Measurements from ENCODE around the gene FAM111A.

The FAM111A gene

DNA sequence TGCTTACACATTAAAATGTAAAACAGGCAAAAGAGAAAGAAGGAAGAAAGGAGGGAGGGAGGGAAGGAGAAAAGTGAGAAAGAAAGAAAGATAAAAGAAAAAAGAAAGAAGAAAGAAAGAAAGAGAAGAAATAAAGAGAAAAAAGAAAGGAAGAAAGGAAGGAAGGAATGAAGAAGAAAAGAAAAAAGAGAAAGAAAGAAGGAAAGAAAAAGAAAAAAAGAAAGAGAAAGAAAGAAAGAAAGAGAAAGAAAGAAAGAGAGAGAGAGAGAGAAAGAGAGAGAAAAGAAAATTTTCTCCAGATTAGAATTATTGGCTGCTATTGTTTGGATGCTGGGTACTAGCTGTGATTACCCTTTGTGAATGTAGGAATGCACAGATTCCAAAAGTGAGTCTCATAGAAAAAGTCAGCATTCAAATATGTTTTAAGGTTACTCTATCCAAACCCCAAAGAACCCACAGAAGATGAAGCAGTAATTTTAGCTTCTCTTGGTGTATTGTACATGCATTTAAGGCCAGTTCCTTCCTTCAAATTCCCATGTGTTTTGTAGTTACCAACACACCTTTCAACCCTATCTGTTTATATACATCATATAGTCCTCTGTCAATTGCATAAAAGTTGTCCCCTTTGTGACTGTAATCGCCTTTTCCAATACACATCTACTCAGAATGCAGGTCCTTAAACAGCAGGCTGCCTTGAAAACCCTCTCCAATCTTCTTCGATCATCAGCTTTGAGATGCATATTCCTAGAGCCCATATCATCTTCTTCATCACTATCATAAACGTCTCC is 789 bp upstream of the FAM111A start:
- DNase-seq (ENCODE audit: low spot score) = peak; percentile 18

DNA sequence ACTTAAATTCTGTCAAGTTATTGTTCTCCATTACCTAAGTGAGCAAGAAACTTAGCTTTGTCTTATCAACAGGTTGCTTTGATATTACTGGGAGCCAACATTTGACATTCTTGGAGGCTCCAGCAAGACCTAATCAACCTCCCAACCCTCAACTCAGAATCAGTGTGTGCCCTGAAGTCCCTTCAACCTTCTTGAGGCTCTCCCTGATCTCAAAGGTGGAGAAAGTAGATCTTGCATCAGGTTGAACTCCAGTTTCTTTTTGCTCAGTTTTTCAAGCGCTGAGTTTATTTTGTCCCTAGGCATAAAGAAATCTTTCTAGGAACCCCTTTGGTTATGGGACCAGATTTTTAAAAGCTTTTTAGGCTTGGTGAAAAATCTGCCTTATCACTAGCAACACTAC is 1.4 kb downstream of the FAM111A start:
- DNase-seq (ENCODE audit: low spot score) = peak; percentile 19

DNA sequence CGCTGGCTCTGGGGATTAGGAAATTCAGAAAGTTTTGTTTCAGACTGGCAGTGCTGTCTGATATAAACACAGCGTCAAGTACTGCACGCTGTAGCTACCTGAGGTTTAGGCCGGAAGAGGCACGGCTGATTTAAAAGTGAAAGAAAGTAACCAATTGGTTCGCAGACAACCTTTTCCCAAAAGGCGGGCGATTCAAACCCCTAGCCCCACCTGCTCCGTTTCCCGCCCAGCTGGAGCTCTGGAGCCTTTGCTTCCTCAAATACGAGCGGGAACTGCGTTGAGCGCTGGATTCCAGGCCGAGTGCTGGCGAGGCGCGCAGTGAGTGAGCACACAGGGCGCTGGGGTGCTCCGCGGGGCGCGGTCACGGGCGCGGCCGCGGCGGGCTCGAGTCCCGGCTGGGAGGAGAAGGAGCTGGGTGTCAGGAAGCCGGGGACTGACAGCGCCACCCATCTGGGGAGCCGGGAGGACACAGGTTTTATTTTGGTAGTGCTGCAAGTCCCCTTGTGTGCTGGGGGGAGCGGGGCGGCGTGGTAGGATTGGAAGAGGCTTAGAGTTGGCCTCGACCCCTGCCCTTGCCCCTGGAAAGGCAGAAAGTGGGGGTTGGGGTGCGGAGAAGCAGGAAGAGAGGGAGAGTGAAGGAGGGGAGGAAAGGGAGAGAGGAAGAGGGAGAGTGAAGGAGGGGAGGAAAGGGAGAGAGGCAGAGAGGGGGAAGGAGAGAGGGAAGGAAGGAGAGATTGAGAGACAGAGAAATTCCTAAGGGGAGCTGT is 2.1 kb downstream of the FAM111A start:
- peak; percentile 66 for DNase-seq (ENCODE audit: low spot score)

DNA sequence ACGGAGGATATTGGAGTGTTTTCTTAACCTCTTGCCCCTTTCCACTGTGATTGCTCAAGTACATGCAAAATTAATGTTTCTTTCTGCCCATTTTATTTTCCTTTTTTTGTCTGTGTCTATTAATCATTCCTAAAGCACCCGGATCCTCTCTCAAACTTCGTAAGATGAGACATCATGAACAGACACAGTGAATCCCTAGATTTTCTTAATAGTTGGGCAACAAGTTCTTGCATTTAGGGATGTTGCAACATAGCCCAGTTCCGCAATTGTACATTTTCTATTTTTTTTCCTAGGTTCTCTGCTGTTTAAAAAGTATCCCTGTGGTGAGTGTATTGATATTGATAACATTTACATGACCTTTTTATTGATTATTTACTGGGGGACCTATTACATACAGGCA is 2.9 kb downstream of the FAM111A start:
- DNase-seq (ENCODE audit: low spot score) = no peak

DNA sequence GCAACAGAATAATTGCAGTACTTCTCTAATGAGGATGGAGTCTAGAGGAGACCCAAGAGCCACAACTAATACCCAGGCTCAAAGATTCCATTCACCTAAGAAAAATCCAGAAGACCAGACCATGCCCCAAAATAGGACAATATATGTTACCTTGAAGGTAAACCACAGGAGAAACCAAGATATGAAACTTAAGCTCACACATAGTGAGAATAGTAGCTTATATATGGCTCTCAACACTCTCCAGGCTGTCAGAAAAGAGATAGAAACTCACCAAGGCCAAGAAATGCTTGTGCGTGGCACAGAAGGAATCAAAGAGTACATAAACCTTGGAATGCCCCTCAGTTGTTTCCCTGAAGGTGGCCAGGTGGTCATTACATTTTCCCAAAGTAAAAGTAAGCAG is 9.1 kb downstream of the FAM111A start:
- no peak for DNase-seq (ENCODE audit: low spot score)

DNA sequence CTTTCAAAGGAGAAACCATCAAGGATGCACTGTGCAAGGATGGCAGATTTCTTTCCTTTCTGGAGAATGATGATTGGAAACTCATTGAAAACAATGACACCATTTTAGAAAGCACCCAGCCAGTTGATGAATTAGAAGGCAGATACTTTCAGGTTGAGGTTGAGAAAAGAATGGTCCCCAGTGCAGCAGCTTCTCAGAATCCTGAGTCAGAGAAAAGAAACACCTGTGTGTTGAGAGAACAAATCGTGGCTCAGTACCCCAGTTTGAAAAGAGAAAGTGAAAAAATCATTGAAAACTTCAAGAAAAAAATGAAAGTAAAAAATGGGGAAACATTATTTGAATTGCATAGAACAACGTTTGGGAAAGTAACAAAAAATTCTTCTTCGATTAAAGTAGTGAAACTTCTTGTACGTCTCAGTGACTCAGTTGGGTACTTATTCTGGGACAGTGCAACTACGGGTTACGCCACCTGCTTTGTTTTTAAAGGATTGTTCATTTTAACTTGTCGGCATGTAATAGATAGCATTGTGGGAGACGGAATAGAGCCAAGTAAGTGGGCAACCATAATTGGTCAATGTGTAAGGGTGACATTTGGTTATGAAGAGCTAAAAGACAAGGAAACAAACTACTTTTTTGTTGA is 9.8 kb downstream of the FAM111A start:
- DNase-seq (ENCODE audit: low spot score) = no peak

DNA sequence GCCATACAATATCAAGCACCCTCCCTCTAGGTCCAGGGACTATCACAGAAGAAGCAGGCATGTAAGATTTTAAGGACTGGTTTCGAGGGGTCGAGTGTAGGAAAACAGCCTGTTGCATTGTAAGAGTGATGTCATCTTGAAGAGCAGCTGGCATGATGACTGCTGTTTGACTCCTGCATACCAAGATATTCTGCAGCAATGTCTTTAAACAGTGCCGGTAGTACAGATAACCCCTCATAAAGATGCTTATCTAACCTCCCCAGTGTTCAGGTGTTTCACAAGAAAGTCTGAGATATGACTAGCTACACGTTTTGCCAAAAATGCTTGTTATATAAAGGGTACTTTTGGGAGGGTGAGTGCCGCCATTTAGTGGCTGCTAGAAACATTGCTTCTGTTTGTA is 12.0 kb downstream of the FAM111A start:
- no peak for DNase-seq (ENCODE audit: low spot score)

DNA sequence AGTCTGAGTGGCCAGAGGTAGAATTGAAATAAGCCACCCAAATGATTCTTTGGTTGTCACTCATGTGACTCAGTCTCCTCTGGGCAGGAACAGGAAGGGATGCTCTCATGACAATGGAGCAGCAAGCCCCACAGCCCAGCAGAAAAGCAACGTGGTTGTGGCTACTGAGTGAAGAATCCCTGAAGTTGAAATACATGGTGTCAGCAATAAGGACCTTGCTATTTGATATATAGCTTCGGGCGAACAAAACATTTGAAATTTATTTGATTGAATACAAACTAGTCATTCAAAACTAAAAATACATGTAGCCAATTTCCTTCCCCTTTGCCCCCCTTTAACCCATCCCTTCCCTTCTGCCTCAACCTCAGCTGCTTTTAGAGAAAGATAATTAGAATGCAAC is 14.8 kb downstream of the FAM111A start:
- no peak for DNase-seq (ENCODE audit: low spot score)

DNA sequence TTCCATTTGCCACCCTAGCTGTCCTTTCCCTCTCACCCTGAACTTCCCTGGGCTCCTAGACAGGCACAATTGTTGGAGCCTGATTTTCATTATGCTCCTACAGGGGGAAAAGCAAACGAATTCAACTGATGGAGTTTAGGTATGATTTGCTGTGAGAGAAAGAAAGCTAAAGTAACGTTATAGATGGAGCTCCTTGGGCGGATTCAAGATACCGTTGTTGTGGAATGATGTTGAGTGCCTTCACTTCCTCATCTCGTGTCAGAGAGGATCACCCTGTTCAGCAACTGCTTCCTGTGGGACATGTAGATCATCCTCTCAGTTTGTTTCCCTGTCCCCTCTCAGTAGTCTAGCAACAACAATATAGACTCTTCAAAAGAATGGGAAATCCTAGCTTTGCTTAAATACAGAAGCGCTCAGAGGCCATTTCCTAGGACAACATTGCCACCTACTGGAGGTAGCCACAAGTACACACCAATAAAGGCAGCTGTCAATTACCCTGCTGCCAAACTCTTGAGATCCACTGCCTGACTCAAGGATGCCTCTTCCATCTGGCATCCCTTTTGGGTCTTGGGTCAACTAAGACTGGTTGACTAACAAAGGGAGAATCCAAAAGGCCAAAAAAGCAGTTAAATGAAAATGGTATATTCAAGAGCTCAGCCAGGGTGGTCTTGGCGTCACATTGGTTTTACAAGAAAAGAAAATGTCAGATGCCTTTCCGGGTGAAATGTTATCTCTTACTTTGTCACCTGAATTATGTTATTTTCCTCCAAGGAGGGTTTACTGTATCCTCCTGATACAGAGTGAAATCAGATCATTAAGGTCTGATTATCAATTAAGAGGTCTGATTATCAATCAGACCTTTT is 15.8 kb downstream of the FAM111A start:
- peak; percentile 80 for DNase-seq (ENCODE audit: low spot score)

DNA sequence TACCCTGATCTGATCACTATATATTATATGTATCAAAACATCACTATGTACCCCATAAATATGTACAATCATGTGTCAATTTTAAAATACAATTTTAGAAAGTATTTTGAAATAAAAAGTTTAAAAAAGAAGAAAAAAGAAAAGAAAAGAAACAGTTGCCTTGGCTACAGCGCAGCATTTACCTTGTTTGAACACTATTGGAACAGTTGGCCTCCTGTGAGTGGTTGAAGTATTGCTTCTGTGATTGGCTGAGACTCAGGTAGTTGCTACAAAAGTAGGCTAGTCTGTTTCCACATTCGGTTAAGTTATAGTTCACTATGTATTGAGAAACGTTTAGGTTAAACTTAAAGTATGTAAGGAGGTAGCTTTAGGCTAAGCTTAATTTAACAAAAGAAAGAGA is 21.4 kb downstream of the FAM111A start:
- DNase-seq (ENCODE audit: low spot score) = no peak

DNA sequence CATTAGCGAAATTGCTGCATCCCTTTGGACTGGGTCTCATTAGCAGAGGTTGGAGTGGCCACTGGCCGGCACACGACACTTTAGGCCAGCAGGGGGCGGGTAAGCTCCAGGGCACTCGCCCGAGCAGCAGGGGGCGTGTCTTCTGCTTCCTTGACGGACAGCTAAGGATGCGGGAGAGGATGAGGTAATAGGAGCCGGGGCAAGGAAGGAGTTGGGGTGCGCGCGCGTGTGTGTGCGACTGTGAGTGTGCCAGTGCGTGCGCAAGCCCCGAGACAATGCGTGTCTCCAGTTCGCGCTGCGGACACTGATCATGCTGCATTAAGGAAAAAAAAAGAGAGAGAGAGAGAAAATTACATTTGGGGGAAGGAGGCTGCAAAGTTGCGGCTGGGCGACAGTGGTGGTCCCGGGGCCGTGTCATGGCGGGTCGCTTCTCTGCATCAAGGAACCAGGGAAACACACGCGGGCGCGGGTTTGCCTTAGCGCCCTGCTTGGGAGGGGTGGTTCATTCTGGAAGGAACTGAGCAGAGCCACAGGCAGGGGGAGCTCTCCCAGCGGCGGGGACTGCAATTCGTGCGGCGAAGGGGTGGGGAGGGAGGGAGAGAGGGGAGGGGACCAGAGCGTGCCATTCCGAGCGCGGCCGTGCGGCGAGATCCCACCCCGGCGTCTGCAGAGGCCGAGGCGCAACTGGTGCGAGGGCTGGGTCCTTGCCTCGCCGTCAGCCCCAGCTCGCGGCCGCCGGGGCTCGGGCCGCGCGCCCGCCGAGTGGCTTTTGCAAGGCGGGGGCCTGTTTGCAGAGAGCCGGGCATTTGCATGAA is 29.1 kb downstream of the FAM111A start, which contains the start of gene DTX4:
TSS of gene DTX4 (plus strand) at position 625 of the 815 bp plus-strand sequence. CDS start 464 bp downstream, outside the sequence.
- DNase-seq (ENCODE audit: low spot score) = peak; percentile 92

DNA sequence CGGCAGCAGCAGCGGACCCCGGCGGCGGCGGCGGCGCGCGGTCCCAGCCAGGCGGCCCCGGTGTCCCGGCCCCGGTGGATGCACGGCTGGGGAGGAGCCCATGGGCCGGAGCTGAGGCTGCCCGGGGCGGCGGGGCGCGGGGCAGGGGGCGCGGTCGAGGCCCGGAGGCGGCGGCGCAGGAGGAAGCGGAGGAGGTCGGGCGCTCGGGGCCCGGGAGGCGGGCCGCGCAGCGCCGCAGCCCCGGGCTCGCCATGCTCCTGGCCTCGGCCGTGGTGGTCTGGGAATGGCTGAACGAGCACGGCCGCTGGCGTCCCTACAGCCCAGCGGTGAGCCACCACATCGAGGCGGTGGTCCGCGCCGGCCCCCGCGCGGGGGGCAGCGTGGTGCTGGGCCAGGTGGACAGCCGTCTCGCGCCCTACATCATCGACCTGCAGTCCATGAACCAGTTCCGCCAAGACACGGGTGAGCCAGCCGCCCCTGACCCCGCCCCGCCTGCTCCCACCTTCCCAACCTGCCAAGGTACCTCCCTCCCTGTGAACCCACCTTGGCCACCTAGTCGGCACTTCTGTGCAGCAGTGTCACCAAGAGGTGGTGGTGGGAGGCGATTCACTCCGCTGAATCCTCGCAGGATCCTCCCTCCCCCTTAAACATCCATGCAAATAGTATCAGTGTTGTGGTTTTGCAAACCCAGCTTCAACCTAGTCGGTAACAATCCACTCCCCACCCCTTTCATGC is 29.9 kb downstream of the FAM111A start:
- no peak for DNase-seq (ENCODE audit: low spot score)

DNA sequence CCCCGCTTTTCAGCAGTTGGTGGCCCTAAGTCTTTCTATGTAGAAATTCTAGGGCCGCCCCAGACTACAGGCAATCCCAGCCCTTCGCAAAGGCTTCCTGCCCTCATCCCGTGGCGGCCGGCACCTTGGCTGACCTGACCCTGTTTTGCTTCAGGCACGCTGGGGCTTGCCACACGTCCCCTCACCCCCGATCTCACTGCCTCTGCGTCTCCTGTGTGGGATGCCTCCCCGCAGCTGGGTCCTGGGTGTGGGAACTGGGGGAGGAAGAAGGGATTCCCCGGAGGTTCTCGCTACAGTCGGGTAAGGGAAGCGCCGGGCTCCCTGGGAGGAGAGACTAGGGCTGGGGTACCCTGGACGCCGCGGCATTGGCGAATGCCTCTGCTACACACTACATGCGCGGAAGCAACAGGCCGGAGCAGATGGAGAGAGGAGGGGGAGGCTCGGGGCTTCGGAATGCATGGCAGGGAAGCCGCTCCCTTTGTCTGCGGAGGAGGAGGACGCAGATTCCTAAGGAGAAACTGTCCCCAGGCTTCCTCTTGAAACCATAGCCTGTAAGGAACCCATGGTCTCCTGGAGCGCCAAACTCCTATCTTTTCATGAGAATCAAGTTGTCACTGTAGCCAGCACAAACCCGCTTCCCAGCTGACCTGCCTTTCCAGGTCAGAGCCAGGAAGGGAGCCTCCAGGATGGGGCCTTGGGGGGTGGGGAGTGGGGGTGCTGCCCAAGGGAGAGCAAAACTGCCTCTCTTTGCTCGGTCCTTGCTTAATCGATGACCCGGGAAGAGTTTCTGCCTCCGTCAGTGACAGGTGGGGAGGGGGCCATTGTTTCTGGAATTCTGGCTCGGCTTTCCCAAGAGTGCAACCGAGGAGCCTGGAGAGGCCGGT is 30.7 kb downstream of the FAM111A start:
- DNase-seq (ENCODE audit: low spot score) = no peak

DNA sequence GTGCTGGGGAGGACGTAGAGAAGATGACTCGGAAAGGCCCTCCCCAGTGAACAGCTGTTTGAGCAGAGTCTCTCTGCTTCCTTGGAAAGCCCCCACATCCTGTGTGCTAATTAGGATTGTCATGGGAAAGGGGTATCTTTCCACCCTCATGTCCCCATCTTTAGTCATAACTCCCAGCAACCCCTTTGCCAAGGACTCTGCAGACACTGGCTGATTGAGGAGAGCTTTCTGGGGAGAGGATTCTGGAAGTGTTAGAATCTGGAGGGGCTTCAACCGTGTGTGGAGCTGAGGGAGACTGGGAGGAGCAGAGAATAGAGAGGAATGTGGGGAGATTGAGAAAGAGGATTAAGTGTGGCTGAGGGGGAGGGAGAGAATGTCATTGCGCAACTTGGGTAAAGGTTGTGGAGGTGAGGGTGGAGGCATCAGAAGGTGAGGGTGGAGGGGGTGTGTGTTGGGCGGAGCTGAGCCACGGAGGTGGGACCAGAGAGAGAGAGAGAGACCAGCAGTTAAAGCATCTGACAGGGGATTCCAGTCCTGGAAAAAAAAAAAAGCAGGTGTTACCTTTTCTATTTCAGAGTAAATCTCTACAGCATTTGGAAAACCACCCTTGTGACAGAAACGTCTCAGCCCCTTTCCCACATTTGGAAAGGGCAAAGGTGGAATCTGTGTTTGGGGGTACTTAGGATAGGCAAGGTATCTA is 31.5 kb downstream of the FAM111A start:
- DNase-seq (ENCODE audit: low spot score) = no peak

DNA sequence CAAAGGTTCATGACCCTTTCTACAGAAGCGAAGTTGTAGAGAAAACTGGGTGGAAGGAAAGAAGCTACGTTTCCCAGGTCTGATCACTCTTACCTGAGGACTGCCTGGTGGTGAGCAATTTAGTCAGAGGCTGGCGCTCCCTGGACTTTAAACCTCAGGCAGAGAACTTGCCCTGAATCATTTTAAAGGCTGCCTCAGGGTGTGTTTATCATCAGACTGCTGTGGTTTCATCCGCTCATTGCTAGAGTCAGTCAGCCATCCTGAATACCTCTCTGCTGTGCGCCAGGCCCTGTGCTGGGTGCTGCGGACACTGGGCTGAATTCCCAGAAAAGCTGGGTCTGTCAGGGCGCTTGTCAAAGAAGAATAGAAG is 32.0 kb downstream of the FAM111A start:
- DNase-seq (ENCODE audit: low spot score) = no peak

DNA sequence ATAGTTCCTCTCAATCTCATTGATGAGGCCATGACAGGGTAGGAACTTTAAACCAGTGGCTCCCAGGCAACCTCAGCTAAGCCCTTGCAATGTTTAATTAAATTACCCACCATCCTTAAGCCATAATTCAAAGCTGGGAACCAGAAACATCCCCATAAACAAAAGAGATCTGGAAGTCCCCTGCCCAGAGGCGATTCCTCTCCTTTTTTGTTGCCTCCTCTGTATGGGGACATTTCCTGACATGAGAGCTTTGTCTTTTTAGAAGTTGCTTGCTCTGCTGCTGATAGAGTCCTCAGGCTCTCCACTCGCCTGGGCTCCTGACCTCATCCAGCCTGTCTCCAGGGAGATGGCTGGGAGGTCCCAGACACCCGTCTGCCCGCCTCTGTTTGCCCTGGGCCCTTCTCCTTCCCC is 32.4 kb downstream of the FAM111A start:
- DNase-seq (ENCODE audit: low spot score) = no peak

DNA sequence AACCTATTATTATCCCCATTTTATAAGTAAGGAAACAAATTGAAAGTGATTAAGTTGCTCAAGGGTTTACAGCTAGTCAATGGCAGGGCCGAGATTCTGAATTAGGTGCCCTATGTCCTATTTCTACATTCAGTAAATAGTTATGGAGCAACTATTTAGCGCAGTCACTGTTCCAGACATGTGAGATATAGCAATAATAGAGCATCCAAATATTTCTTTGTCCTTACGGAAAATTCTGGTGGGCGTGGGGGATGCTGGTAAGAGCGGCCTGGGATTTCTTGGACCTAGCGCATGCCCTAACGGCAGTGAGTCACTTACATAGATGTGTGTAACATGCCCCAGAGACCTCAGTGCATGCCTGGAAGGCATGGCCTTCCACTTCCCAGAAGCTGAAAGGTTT is 33.7 kb downstream of the FAM111A start:
- no peak for DNase-seq (ENCODE audit: low spot score)

DNA sequence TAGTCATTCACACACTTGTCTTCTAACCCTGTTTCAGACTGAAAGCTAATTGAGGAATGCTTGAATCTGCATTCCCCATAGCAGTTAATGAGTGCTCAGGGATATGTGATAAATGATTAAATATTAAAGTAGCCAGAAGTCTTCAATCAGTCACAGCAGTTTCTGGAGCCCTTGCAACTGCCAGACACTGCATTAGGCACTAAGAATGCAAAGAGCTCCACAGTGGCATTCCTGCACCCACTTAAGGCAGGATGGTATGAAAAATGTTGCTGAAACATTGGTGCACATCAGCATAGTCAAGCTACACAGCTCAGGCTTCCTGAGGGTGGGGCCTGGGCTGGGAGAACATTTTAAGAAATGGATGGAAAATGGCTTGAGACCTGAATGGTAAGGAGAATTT is 35.7 kb downstream of the FAM111A start:
- DNase-seq (ENCODE audit: low spot score) = no peak

DNA sequence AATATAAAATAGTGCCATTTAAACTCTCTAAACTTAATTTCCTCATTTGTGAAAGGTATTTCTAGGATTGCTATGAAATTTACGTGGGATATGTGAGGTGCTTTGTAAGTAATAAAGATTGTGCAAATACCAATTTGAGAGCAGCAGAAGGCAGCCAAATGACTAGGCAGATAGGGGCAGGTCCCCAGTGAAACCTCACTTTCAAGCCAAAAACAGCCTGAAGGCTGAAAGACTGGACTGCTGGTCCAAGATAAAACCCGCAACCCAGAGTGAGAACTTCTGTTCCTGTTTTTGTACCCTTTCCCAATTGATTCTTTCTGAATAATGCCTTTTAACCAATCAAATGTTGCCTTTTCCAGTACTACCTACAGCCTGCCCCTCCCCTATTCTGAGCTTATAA is 36.5 kb downstream of the FAM111A start:
- no peak for DNase-seq (ENCODE audit: low spot score)
